Hematopoietic multipotent progenitor cell (in vitro differentiated cells): Measurements from ENCODE around the gene TXNRD1. TPM values are rescaled to one million over a fixed set of nuclear protein-coding genes. Genes with fewer than 3 reads are reported as not detected.

Source experiments
- DNase-seq, 3 donors: peaks; one replicate each; pipeline ENCODE4 v3.0.0-alpha.2; 2011 to 2015; ENCODE audit warnings: low read depth in 2 of 3, low spot score in 2 of 3
- total RNA-seq: library from RNA; depleted of rRNA; stranded (reverse); fragments of >200 nt; gene quantifications from one replicate; pipeline ENCODE4 v1.2.3, GENCODE V29; 2012

TXNRD1 gene
- total RNA-seq, 1 donor, result 82.1 TPM

DNA sequence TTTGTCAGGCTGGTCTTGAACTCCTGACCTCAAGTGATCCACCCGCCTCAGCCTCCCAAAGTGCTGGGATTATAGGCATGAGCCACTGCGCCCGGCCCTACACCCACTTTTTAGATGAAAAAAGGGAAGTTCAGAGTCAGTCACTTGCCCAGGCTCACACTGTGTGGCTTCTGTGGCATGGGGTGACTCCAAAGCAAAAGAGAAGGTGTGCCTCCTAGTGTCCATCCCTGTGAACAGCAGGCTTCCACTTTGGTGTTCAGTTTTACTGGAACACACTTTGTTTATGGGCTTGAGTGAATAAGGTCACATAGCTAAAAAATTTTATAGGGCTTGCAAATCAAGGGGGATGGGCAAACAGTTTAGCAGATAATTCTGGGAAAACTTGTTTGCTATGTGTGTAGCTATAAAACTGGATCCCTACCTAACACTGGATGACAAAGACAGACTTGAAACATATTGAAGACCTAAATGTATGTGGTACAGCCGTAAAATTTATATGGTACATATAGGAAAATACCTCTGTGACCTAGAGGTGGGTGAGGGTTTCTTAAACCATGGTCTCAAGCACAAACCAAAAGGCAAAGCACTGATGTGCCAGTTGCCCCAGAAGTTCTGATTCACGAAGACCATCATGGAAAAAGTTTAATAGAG is 142.9 kb downstream of the TXNRD1 start:
- DNase-seq, result peak; percentile 38 to 89 (median 77)

DNA sequence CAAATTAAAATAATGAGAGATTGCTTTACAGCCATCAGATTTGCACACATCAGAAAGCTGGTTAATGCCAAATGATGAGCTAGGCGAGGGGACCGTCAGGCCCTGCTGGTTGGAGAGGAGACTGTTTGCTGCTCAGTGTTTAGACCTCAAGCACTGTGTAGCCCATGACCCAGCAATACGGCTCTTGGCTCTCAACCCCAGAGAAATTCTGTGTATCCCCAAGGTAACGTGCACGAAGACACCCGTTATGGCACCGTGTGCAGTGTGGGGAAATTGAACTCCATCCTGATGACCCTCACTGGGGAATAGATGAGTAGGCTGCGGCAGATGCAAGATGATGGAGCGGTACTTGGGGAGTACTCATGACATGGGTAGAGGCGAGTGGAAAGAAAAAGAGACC is 143.6 kb downstream of the TXNRD1 start:
- DNase-seq, result no peak

DNA sequence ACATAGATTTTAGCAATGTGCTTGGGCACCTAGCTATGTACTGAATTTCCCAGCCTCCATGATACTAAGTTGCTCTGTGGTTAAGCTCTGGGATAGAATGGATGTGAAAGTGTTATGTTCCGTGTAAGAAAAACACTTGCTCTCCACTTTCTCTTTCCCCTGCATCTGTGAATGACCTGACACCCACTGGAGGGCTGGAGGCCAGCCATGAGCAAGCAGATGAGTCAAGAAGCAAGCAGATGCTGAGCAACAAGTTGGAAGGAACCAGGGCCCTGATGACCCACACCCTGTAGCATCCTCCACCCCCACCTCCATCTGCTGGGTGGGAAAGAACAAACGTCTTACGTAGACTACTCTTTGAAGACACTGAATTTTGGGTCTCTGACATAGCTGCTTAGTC is 144.6 kb downstream of the TXNRD1 start:
- no peak for DNase-seq

DNA sequence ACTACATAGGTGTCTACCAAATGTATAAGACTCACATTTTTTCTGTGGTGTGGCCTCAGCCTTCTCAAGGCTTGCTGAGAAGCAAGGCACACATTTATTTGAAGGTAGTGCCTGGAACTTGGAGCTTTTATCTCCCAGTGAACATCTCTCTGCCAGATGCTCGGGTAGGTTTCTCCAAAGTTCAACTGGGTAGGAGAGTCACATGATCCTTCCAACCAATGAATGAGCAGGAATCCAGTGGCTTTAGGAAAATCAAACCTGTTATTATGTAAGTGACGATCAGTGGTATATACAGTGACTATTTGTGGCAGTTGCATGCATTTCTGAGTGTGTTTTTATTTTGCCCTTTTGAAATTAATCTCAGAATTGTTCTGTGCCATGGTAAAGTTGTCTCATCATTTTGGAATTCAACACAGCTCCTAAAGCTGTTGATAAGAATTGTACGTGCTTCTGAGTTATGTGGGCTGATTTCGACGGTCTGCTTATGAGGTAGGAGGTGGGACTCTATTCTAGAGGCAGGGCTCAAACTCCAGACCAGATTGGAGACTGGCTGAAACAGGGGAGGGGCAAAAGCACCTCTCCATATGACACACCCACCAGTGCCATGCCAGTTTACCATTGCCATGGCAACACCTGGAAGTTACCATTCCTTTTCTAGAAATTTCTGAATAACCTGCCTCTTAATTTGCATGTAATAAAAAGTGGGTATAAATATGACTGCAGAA is 145.6 kb downstream of the TXNRD1 start:
- DNase-seq, result no peak

DNA sequence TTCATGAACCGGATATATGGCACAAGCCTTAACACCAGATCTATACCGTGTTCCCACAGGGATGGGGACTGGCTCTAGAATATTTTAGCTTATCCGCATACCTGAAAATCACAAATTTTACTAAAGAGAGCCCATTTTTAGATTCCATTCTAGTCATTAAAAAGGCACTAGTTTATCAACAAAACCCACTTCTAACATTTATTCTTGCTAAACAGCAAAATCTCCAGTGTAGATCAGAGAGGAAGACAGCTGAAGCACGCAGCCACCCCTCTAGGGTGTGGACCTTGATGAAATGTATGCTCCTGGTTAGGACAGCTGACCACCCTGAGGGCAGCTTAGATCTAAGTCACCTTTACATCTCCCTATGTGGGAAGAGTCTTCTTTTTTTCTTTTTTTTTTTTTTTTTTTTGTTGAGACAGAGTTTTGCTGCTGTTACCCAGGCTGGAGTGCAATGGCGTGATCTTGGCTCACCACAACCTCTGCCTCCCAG is 150.4 kb downstream of the TXNRD1 start:
- DNase-seq, result no peak

GRCh38 chr12:104369708-104370107 is 154.1 kb downstream of the TXNRD1 start:
- DNase-seq, result no peak

GRCh38 chr12:104371043-104371870 is 155.7 kb downstream of the TXNRD1 start:
- DNase-seq, result no peak

GRCh38 chr12:104372061-104372720 is 156.6 kb downstream of the TXNRD1 start:
- DNase-seq, result peak in 2 of 3 donors; percentile 84 to 94

GRCh38 chr12:104372721-104373335 is 157.2 kb downstream of the TXNRD1 start:
- DNase-seq, result no peak

DNA sequence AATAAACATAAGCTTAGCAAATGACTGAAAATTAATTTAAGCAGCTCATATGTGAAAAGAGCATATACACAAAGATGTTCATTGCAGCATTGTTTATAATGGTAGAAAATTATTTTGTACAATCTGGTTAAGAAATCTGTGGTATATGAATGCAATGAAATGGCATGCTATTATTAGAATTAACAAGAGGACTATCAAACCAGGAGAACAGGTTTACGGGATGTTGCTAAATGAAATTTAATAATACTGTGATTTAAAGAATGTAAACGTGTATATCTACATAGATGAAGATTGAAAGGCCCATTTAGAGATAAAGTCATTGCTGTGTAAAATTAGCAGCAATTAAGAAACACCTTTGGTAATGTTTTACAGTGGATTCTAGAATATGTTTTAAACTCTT is 158.5 kb downstream of the TXNRD1 start:
- no peak for DNase-seq

- no peak for DNase-seq
Measured at GRCh38 chr12:104374806-104375205, 159.2 kb downstream of the TXNRD1 start.

- no peak for DNase-seq
Measured at GRCh38 chr12:104375775-104376174, 160.2 kb downstream of the TXNRD1 start.

- no peak for DNase-seq
Measured at GRCh38 chr12:104376650-104377513, 161.3 kb downstream of the TXNRD1 start.

DNA sequence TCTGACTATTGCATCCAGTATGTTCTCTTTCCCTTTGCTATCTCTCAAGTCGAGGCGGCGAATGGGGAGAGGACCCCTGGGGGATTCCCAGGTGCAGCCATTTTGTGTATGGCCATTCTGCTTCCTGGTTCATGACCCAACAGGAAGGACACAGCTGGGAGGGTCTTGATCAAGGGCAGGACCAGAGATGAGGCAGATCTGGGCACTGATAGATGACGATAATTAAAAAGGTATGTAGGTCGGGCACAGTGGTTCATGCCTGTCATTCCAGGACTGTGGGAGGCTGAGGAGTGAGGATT is 161.9 kb downstream of the TXNRD1 start:
- no peak for DNase-seq

- no peak for DNase-seq
Measured at GRCh38 chr12:104378427-104378826, 162.8 kb downstream of the TXNRD1 start.

GRCh38 chr12:104381341-104381730 is 165.8 kb downstream of the TXNRD1 start:
- DNase-seq, result no peak

- DNase-seq, result peak; percentile 76 to 90 (median 79)
Measured at GRCh38 chr12:104381731-104382480, 166.3 kb downstream of the TXNRD1 start.

- no peak for DNase-seq
Measured at GRCh38 chr12:104384141-104384880, 168.7 kb downstream of the TXNRD1 start.
